H9 (cell line): ENCODE results near the gene MMEL1. TPM values are rescaled to one million over a fixed set of nuclear protein-coding genes. Genes with fewer than 3 reads are reported as not detected.

ENCODE experiments used
- DNase-seq: peaks from one replicate; pipeline ENCODE4 v3.0.0-alpha.2; 2017
- H2AFZ ChIP-seq: one replicate; pipeline ENCODE4 v1.6.1; 2013; ENCODE audit warnings: mild to moderate bottlenecking, low read length, control low read depth, moderate library complexity
- H2AK5ac ChIP-seq: 2 replicates; pipeline ENCODE4 v1.6.1; 2013; ENCODE audit warnings: low read length, control low read depth, mixed read lengths; ENCODE audit not compliant: insufficient read length
- H2BK120ac ChIP-seq: one replicate; pipeline ENCODE4 v1.6.1; 2013; ENCODE audit warnings: low read depth, mild to moderate bottlenecking, low read length, control low read depth, inconsistent platforms; ENCODE audit not compliant: poor library complexity, severe bottlenecking
- H2BK12ac ChIP-seq: 2 replicates; pipeline ENCODE4 v1.6.1; 2013; ENCODE audit warnings: low read length, control low read depth, mixed read lengths, low read depth; ENCODE audit not compliant: insufficient read length
- H2BK15ac ChIP-seq: 2 replicates; pipeline ENCODE4 v1.6.1; 2013; ENCODE audit warnings: low read depth, low read length, control low read depth
- H2BK20ac ChIP-seq: one replicate; pipeline ENCODE4 v1.6.1; 2013; ENCODE audit warnings: low read depth, mild to moderate bottlenecking, low read length, control low read depth, inconsistent platforms; ENCODE audit not compliant: poor library complexity, severe bottlenecking
- H2BK5ac ChIP-seq: 2 replicates; pipeline ENCODE4 v1.6.1; 2013; ENCODE audit warnings: low read length, control low read depth, mixed read lengths; ENCODE audit not compliant: insufficient read length
- H3K14ac ChIP-seq: 2 replicates; pipeline ENCODE4 v1.6.1; 2013; ENCODE audit warnings: low read length, control low read depth; ENCODE audit not compliant: insufficient read depth
- H3K18ac ChIP-seq: 2 replicates; pipeline ENCODE4 v1.6.1; 2013; ENCODE audit warnings: low read depth, mild to moderate bottlenecking, mixed read lengths, low read length, control low read depth; ENCODE audit not compliant: insufficient read length
- H3K23ac ChIP-seq: 2 replicates; pipeline ENCODE4 v1.6.1; 2013; ENCODE audit warnings: low read length, control low read depth, mixed read lengths, low read depth; ENCODE audit not compliant: insufficient read length
- H3K23me2 ChIP-seq: 2 replicates; pipeline ENCODE4 v1.6.1; 2013; ENCODE audit warnings: low read depth, mild to moderate bottlenecking, mixed read lengths, low read length, control low read depth; ENCODE audit not compliant: insufficient read length, poor library complexity, severe bottlenecking
- H3K27ac ChIP-seq: 2 replicates; pipeline ENCODE4 v1.5.1; 2013; ENCODE audit warnings: low read length, control low read depth, mixed read lengths, low read depth; ENCODE audit not compliant: insufficient read length
- H3K27me3 ChIP-seq: 2 replicates; pipeline ENCODE4 v1.6.1; 2013; ENCODE audit warnings: low read length, control low read depth, inconsistent platforms; ENCODE audit not compliant: insufficient read depth
- H3K4ac ChIP-seq: 2 replicates; pipeline ENCODE4 v1.6.1; 2013; ENCODE audit warnings: low read depth, mild to moderate bottlenecking, control low read depth, inconsistent platforms, low read length, moderate library complexity
- H3K4me1 ChIP-seq: 2 replicates; pipeline ENCODE4 v1.6.1; 2013; ENCODE audit warnings: low read length, control low read depth, inconsistent platforms; ENCODE audit not compliant: insufficient read depth
- H3K4me2 ChIP-seq: 2 replicates; pipeline ENCODE4 v1.6.1; 2013; ENCODE audit warnings: low read length, control low read depth, mixed read lengths; ENCODE audit not compliant: insufficient read length, insufficient read depth
- H3K56ac ChIP-seq: 2 replicates; pipeline ENCODE4 v1.6.1; 2013; ENCODE audit warnings: low read depth, mild to moderate bottlenecking, mixed read lengths, low read length, control low read depth; ENCODE audit not compliant: insufficient read length
- H3K79me1 ChIP-seq: 2 replicates; pipeline ENCODE4 v1.6.1; 2013; ENCODE audit warnings: low read depth, mild to moderate bottlenecking, moderate library complexity, low read length, control low read depth, inconsistent platforms; ENCODE audit not compliant: insufficient read depth, poor library complexity, severe bottlenecking
- H3K79me2 ChIP-seq: 2 replicates; pipeline ENCODE4 v1.6.1; 2013; ENCODE audit warnings: low read length, control low read depth, inconsistent platforms; ENCODE audit not compliant: insufficient read depth
- H3K9ac ChIP-seq: 2 replicates; pipeline ENCODE4 v1.6.1; 2013; ENCODE audit warnings: low read length, control low read depth, mixed read lengths; ENCODE audit not compliant: insufficient read length; ENCODE audit errors: extremely low read depth
- H3K9me3 ChIP-seq: one replicate; pipeline ENCODE4 v1.6.1; 2013; ENCODE audit warnings: low read depth, low read length, inconsistent platforms; ENCODE audit not compliant: control insufficient read depth
- H3T11ph ChIP-seq: one replicate; pipeline ENCODE4 v1.6.1; 2013; ENCODE audit warnings: mild to moderate bottlenecking, low read length, control low read depth, inconsistent platforms
- H4K20me1 ChIP-seq: one replicate; pipeline ENCODE4 v1.6.1; 2013; ENCODE audit not compliant: control insufficient read depth, insufficient read length, insufficient read depth
- H4K5ac ChIP-seq: 2 replicates; pipeline ENCODE4 v1.6.1; 2013; ENCODE audit warnings: low read depth, mild to moderate bottlenecking, mixed read lengths, low read length, control low read depth; ENCODE audit not compliant: insufficient read length
- H4K8ac ChIP-seq: replicated peaks from 2 replicates; pipeline ENCODE4 v1.6.1; 2013; ENCODE audit warnings: low read length, control low read depth, mixed read lengths, low read depth; ENCODE audit not compliant: insufficient read length
- H4K91ac ChIP-seq: 2 replicates; pipeline ENCODE4 v1.6.1; 2013; ENCODE audit warnings: low read depth, mild to moderate bottlenecking, moderate library complexity, mixed read lengths, low read length, control low read depth; ENCODE audit not compliant: insufficient read length
- H3K27ac Mint-ChIP-seq, 3 experiments: 2 replicates in 2 of 3; 3 replicates in 1 of 3; pipeline ENCODE4 v1.8.0; 2020 to 2021; ENCODE audit warnings: mixed read lengths in 3 of 3, mild to moderate bottlenecking in 1 of 3, moderate library complexity in 1 of 3
- H3K27me3 Mint-ChIP-seq: 2 replicates; pipeline ENCODE4 v1.8.0; 2021; ENCODE audit warnings: low read depth, mild to moderate bottlenecking, moderate library complexity, mixed read lengths
- H3K36me3 Mint-ChIP-seq, 3 experiments: 2 replicates in 2 of 3; 3 replicates in 1 of 3; pipeline ENCODE4 v1.8.0; 2020 to 2021; ENCODE audit warnings: low read depth in 3 of 3, mixed read lengths in 3 of 3; ENCODE audit not compliant: insufficient read depth in 1 of 3
- H3K4me1 Mint-ChIP-seq, 2 experiments: 2 replicates each; pipeline ENCODE4 v1.8.0; 2020; ENCODE audit warnings: mixed read lengths in 2 of 2
- H3K4me3 Mint-ChIP-seq, 2 experiments: 2 replicates in 1 of 2; 3 replicates in 1 of 2; pipeline ENCODE4 v1.8.0; 2020 to 2021; ENCODE audit warnings: mild to moderate bottlenecking in 2 of 2, mixed read lengths in 2 of 2, moderate library complexity in 1 of 2
- H3K9me3 Mint-ChIP-seq, 2 experiments: 2 replicates in 1 of 2; 3 replicates in 1 of 2; pipeline ENCODE4 v1.8.0; 2020; ENCODE audit warnings: mild to moderate bottlenecking in 2 of 2, mixed read lengths in 2 of 2, moderate library complexity in 1 of 2
- WGBS: extraction: QIAGEN DNeasy Blood & Tissue Kit; methylation state at CpG from one replicate; pipeline ENCODE4 v1.1.7; 2013; ENCODE audit warnings: missing lambda C conversion rate, low lambda C conversion rate, mixed read lengths; ENCODE audit not compliant: insufficient read length; ENCODE audit errors: extremely low coverage; 5-methylcytosine and 5-hydroxymethylcytosine counted together
- total RNA-seq: library from RNA; stranded (reverse); gene quantifications from 2 replicates; pipeline ENCODE4 v1.2.1, GENCODE V29; 2021
- TF ChIP-seq, protein P1 (sequence below): fragments of 200-600 bp; sonication (generic); conservative IDR thresholded peaks from 3 replicates; pipeline ENCODE4 v1.8.0; 2021; ENCODE audit warnings: antibody characterized with exemption, mild to moderate bottlenecking

The MMEL1 gene
- total RNA-seq, 1 experiment from 2014 or later = 0.42 TPM

DNA sequence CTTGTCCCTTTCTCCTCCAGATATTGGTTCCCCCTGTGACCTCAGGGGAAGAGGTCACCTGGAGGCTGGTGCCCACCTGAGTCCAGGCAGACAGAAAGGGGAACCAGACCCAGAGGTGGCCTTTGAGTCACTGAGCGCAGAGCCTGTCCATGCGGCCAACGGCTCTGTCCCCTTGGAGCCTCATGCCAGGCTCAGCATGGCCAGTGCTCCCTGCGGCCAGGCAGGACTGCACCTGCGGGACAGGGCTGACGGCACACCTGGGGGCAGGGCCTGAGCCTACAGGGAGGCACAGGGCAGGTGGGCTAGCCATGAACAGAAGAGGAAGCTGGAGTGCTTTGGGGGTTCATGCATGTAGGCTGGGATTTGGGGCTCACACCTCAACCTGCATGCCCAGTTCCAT lies 74.0 kb downstream of the MMEL1 start:
- Histone ChIP-seq H4K5ac (no peak overlapping the region), H3K23ac (no peak overlapping the region), H2AK5ac (no peak overlapping the region), H2BK15ac (no peak overlapping the region), H3K4ac (no peak overlapping the region), H3K27ac (no peak overlapping the region), H3K56ac (no peak overlapping the region), H3K23me2 (no peaks in the 10 kb centered on the region), H4K20me1 (no peaks in the 10 kb centered on the region), H3K9me3 (no peaks in the 10 kb centered on the region), H4K91ac (no peak overlapping the region), H4K8ac (no peak overlapping the region), H3K4me2 (no peak overlapping the region), H2AFZ (no peak overlapping the region), H3T11ph (no peak overlapping the region), H2BK12ac (no peak overlapping the region), H2BK20ac (no peak overlapping the region), H3K4me1 (no peaks in the 10 kb centered on the region), H3K79me1 (no peaks in the 10 kb centered on the region), H3K14ac (no peak overlapping the region), H3K18ac (no peak overlapping the region), H2BK120ac (no peak overlapping the region), H3K9ac (no peak overlapping the region), H3K27me3 (no peaks in the 10 kb centered on the region), H3K79me2 (no peaks in the 10 kb centered on the region), H2BK5ac (no peak overlapping the region)
- DNase-seq = no peak
- Mint-ChIP-seq H3K27ac (no peak overlapping the region), H3K27me3 (peaks cover 2% of the 10 kb centered on the region; the same call in 1 of the 2 replicates), H3K4me1 (peaks cover 9 to 10% of the 10 kb centered on the region in 2 experiments), H3K36me3 (no peaks in the 10 kb centered on the region), H3K9me3 (no peaks in the 10 kb centered on the region; a peak in 1 of 5 replicates), H3K4me3 (no peak overlapping the region)
- TF ChIP-seq, protein P1, sequence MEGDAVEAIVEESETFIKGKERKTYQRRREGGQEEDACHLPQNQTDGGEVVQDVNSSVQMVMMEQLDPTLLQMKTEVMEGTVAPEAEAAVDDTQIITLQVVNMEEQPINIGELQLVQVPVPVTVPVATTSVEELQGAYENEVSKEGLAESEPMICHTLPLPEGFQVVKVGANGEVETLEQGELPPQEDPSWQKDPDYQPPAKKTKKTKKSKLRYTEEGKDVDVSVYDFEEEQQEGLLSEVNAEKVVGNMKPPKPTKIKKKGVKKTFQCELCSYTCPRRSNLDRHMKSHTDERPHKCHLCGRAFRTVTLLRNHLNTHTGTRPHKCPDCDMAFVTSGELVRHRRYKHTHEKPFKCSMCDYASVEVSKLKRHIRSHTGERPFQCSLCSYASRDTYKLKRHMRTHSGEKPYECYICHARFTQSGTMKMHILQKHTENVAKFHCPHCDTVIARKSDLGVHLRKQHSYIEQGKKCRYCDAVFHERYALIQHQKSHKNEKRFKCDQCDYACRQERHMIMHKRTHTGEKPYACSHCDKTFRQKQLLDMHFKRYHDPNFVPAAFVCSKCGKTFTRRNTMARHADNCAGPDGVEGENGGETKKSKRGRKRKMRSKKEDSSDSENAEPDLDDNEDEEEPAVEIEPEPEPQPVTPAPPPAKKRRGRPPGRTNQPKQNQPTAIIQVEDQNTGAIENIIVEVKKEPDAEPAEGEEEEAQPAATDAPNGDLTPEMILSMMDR = no peak
- WGBS = no CpG with 5 or more reads among the region's 6 CpGs
